Hepatocyte (in vitro differentiated cells): ENCODE data around the gene EEF1G. TPM values are rescaled to one million over a fixed set of nuclear protein-coding genes. Genes with fewer than 3 reads are reported as not detected.

Experiments
- DNase-seq: peaks from one replicate; pipeline ENCODE4 v3.0.0-alpha.2; 2016; ENCODE audit warnings: low spot score
- H2AFZ ChIP-seq: fragments of 200-600 bp; sonication (generic); 2 replicates; pipeline ENCODE4 v1.6.0; 2016; ENCODE audit warnings: antibody characterized with exemption, mild to moderate bottlenecking
- H3K27ac ChIP-seq: fragments of 200-600 bp; sonication (generic); 2 replicates; pipeline ENCODE4 v1.5.1; 2016; ENCODE audit warnings: mild to moderate bottlenecking
- H3K27me3 ChIP-seq: fragments of 200-600 bp; sonication (generic); 2 replicates; pipeline ENCODE4 v1.6.1; 2016
- H3K36me3 ChIP-seq: fragments of 200-600 bp; sonication (generic); replicated peaks from 2 replicates; pipeline ENCODE4 v1.5.1; 2016; ENCODE audit warnings: low read depth; ENCODE audit not compliant: insufficient read depth
- H3K4me1 ChIP-seq: fragments of 200-600 bp; sonication (generic); 2 replicates; pipeline ENCODE4 v1.5.1; 2016; ENCODE audit warnings: mild to moderate bottlenecking, moderate library complexity; ENCODE audit not compliant: insufficient read depth
- H3K4me2 ChIP-seq: fragments of 200-600 bp; sonication (generic); 2 replicates; pipeline ENCODE4 v1.6.0; 2016
- H3K4me3 ChIP-seq: fragments of 200-600 bp; sonication (generic); 2 replicates; pipeline ENCODE4 v1.5.1; 2016; ENCODE audit warnings: mild to moderate bottlenecking
- H3K79me2 ChIP-seq: fragments of 200-600 bp; sonication (generic); 2 replicates; pipeline ENCODE4 v1.6.0; 2017; ENCODE audit warnings: mild to moderate bottlenecking
- H3K9me2 ChIP-seq: fragments of 200-600 bp; sonication (generic); replicated peaks from 2 replicates; pipeline ENCODE4 v1.6.0; 2017; ENCODE audit warnings: mild to moderate bottlenecking; ENCODE audit not compliant: insufficient read depth
- H3K9me3 ChIP-seq: fragments of 200-600 bp; sonication (generic); 2 replicates; pipeline ENCODE4 v1.5.1; 2016; ENCODE audit warnings: low read depth, mild to moderate bottlenecking
- H4K20me1 ChIP-seq: fragments of 200-600 bp; sonication (generic); 2 replicates; pipeline ENCODE4 v1.6.0; 2016; ENCODE audit warnings: mild to moderate bottlenecking; ENCODE audit not compliant: insufficient read depth, poor library complexity, severe bottlenecking
- CTCF ChIP-seq: fragments of 200-600 bp; sonication (generic); IDR thresholded peaks from 2 replicates; pipeline ENCODE4 v1.5.1; 2016; ENCODE audit warnings: antibody characterized with exemption, mild to moderate bottlenecking; ENCODE audit not compliant: poor library complexity
- EZH2 ChIP-seq: fragments of 200-600 bp; sonication (generic); IDR thresholded peaks from 2 replicates; pipeline ENCODE4 v1.6.1; 2016; ENCODE audit warnings: antibody characterized with exemption, mild to moderate bottlenecking, borderline replicate concordance
- EZH2phosphoT487 ChIP-seq: fragments of 200-600 bp; sonication (generic); IDR thresholded peaks from one replicate; pipeline ENCODE4 v1.6.1; 2018; ENCODE audit warnings: antibody characterized with exemption, mild to moderate bottlenecking, low read depth, moderate library complexity; ENCODE audit not compliant: unreplicated experiment, severe bottlenecking
- WGBS: methylation state at CpG from one replicate; pipeline ENCODE4 v1.1.6; 2016; ENCODE audit warnings: low lambda C conversion rate; ENCODE audit errors: missing lambda C conversion rate; 5-methylcytosine and 5-hydroxymethylcytosine counted together
- polyA plus RNA-seq: library from polyadenylated mRNA; unstranded; fragments of >200 nt; fragmentation: Nextera tagmentation; extraction: Ambion mirVana; gene quantifications from 2 replicates; pipeline ENCODE4 v1.2.1, GENCODE V29; 2016
- total RNA-seq: library from RNA; depleted of rRNA; stranded (reverse); fragments of >200 nt; gene quantifications from 2 replicates; pipeline ENCODE4 v1.2.3, GENCODE V29; 2014

The EEF1G gene
- total and polyA plus RNA-seq, 2 experiments from 2014 or later: 526 to 1,634 TPM

GRCh38 chr11:62580959-62581715, 7.4 kb upstream of the EEF1G start:
- no peaks in the 10 kb centered on the region for H3K27me3 ChIP-seq
- H3K27ac ChIP-seq: no peak overlapping the region
- 98% methylated on average over 18 of the region's 18 CpGs for WGBS
- no peaks in the 10 kb centered on the region for H3K36me3 ChIP-seq
- H3K79me2 ChIP-seq: peaks cover 16% of the 10 kb centered on the region
- H3K9me3 ChIP-seq: no peaks in the 10 kb centered on the region
- H3K4me1 ChIP-seq: peaks cover 6% of the 10 kb centered on the region
- no peak overlapping the region for H3K4me3 ChIP-seq
- TF ChIP-seq EZH2phosphoT487 (no peak), EZH2 (no peak), CTCF (no peak)
- H2AFZ ChIP-seq: no peak overlapping the region
- H3K4me2 ChIP-seq: no peak overlapping the region
- H4K20me1 ChIP-seq: no peaks in the 10 kb centered on the region
- no peak for DNase-seq
- H3K9me2 ChIP-seq: no peaks in the 10 kb centered on the region

- WGBS: 98% methylated on average over 2 of the region's 2 CpGs
- H3K4me1 ChIP-seq: peaks cover 18% of the 10 kb centered on the region
- no peaks in the 10 kb centered on the region for H3K9me2 ChIP-seq
- H2AFZ ChIP-seq: no peak overlapping the region
- H3K27ac ChIP-seq: no peak overlapping the region
- peaks cover 17% of the 10 kb centered on the region for H3K79me2 ChIP-seq
- no peaks in the 10 kb centered on the region for H3K27me3 ChIP-seq
- H3K9me3 ChIP-seq: no peaks in the 10 kb centered on the region
- H3K36me3 ChIP-seq: no peaks in the 10 kb centered on the region
- H3K4me3 ChIP-seq: no peak overlapping the region
- no peak for DNase-seq
- H3K4me2 ChIP-seq: no peak overlapping the region
- TF ChIP-seq EZH2phosphoT487 (no peak), CTCF (no peak), EZH2 (no peak)
- H4K20me1 ChIP-seq: no peaks in the 10 kb centered on the region
Observed at GRCh38 chr11:62579252-62579651, 5.6 kb upstream of the EEF1G start.

GRCh38 chr11:62578541-62578940, 4.8 kb upstream of the EEF1G start:
- WGBS: 97% methylated on average over 11 of the region's 11 CpGs
- H3K4me3 ChIP-seq: no peak overlapping the region
- no peaks in the 10 kb centered on the region for H3K27me3 ChIP-seq
- TF ChIP-seq EZH2phosphoT487 (no peak), CTCF (no peak), EZH2 (no peak)
- no peak overlapping the region for H3K4me2 ChIP-seq
- peaks cover 18% of the 10 kb centered on the region for H3K4me1 ChIP-seq
- no peaks in the 10 kb centered on the region for H4K20me1 ChIP-seq
- no peak overlapping the region for H3K27ac ChIP-seq
- H3K79me2 ChIP-seq: peaks cover 18% of the 10 kb centered on the region
- H3K36me3 ChIP-seq: no peaks in the 10 kb centered on the region
- DNase-seq: no peak
- H2AFZ ChIP-seq: no peak overlapping the region
- H3K9me3 ChIP-seq: no peaks in the 10 kb centered on the region
- H3K9me2 ChIP-seq: no peaks in the 10 kb centered on the region
